GM18909 (cell line): Measurements from ENCODE around the gene CHST14.
"Not testable (repeated sequence)": the region's sequence is repeated elsewhere in the genome, so short reads cannot be mapped to it uniquely, and the experiment has no call there.

Source experiments
- ATAC-seq: cut with Tn5 transposase; IDR thresholded peaks from one replicate; pipeline ENCODE4 v1.9.1; 2021; ENCODE audit warnings: mild to moderate bottlenecking; ENCODE audit not compliant: unreplicated experiment, poor library complexity

Gene CHST14

GRCh38 chr15:40439960-40440742 lies 30.6 kb upstream of the CHST14 start:
- ATAC-seq: no peak

- peak; percentile 86 for ATAC-seq
Measured at GRCh38 chr15:40440743-40441564, 29.8 kb upstream of the CHST14 start, which contains the start of gene BAHD1. Gene BAHD1, plus strand, starts transcription at chr15:40440953. Its CDS starts 17,512 bp downstream, at chr15:40458465.

- peak; percentile 19 for ATAC-seq
Measured at GRCh38 chr15:40441565-40442531, 28.9 kb upstream of the CHST14 start.

DNA sequence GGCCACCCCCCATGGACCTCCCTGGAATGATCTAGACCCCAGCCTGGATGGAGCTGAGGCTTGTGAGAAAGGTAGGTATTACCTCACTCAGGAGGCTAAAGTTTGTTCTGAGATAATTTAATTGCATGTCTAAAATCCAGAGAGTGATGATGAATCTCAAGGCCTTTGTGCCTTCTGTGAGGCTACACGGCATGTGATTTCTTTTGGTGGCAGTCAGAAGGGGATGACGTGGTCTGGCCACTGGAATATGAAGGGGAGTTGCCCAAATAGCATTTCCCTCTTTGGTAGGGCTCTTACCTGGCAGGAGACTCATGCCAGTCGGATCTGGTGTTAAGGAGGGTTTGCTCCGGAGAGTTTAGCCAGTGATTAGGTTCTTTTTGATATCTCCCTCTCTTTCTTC lies 27.5 kb upstream of the CHST14 start:
- no peak for ATAC-seq

DNA sequence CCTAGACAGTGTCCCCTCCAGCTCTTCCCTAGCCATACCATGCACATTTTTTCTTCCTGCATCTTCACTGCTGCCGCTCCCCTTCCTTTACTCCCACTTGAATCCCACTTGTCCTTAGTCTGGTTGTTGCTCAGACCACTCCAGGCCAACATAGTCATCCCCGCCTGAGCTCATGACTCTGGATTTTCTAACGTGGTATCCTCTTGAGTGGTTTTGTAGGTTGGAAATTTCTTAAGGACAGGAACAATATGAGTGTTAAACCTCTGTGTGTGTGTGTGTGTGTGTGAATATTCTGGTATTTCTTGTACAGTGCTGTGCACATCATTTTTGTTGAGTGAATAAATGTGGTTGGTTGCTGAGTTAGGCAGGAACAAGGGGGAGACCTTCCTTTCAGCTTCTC lies 26.9 kb upstream of the CHST14 start:
- no peak for ATAC-seq

DNA sequence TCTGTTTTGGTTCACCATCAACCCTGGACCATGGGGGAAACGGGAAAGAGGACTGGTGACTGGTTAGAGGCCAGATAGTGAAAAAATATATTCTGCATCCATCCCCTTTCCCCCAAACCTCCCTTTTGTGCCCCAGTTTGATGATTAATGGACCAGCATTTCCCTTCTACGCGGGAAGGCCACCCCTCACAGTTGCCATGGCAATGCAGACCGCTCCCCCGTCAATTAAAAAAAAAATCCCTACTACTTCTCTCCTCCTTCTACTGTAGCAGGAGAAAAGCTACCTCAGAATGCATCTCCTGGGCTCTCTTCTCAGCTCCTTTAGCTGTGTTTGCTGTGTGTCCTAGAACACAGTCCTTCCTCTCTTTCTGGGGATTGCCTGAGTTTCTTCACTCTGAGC lies 26.0 kb upstream of the CHST14 start:
- no peak for ATAC-seq

GRCh38 chr15:40445421-40445922 lies 25.3 kb upstream of the CHST14 start:
- no peak for ATAC-seq

DNA sequence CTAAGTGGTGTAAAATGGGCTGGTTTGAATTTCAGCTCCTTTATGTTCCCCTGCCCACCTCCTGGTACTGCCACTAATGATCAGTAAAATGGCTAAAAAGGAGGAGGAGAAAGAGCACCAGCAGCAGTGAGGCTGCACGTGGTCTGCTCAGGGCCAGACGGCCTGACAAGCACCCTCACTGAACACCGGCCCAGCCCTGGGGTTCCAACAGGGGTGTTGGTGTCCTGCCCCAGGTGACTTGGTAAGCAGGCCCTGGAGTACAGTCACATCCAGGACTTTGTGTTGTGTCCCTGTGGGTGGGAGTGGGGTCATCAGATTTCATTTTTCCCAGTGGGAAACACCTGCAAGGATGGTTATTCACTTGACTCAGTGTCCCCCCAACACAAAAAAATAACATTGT lies 24.6 kb upstream of the CHST14 start:
- ATAC-seq: no peak

DNA sequence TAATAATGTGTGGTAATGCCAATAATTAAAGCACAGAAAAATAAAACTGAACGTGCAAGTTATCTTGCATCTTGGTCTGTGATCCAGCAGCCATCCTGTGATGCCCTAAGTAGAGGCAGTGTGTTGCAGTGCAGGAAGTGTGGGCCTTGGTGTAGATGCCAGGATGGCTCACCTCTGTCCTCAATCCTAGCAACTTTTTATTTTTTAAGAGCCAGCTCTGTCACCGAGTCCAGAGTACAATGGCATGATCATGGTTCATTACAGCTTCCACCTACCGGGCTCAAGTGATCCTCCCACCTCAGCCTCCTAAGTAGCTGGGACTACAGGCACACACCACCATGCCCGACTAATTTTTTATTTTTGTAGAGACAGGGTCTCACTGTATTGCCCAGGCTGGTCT lies 22.4 kb upstream of the CHST14 start:
- ATAC-seq: no peak

DNA sequence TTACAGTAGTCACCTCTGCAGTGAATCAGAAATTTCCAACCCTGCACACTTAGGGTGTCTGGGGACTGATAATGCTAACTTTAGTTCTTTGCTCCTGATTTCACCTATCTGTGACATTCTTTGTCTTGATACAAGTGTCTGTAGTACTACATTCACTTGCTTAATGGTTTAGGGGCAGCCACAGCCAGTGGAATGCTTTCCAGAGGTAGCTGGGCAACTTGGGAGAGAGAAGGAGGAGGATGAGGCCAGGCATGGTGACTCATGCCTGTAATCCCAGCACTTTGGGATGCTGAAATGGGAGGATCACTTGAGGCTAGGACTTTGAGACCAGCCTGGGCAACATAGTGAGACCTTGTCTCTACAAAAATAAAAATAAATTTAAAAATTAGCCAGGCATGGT lies 21.5 kb upstream of the CHST14 start:
- no peak for ATAC-seq

DNA sequence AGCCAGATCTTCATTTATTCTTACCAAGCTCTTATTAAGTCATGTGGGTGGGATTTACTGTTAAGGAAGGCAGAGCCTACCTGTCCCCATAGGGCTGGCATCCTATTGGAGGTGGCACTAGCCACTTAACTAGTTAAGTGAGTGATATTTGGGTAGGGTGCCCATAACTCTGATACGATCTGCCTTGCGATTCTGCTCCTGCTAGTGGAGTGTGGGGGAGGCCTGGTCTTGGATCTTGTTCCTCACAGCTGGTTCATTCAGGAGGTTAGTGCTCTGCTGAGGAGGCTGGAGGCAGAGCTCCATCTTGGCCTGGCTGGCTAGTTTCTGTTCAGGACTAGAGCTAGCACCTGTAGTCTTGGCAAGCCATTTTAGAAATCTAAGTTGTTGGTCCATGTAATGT lies 20.7 kb upstream of the CHST14 start:
- ATAC-seq: no peak

GRCh38 chr15:40451527-40452158 lies 19.1 kb upstream of the CHST14 start:
- no peak for ATAC-seq

DNA sequence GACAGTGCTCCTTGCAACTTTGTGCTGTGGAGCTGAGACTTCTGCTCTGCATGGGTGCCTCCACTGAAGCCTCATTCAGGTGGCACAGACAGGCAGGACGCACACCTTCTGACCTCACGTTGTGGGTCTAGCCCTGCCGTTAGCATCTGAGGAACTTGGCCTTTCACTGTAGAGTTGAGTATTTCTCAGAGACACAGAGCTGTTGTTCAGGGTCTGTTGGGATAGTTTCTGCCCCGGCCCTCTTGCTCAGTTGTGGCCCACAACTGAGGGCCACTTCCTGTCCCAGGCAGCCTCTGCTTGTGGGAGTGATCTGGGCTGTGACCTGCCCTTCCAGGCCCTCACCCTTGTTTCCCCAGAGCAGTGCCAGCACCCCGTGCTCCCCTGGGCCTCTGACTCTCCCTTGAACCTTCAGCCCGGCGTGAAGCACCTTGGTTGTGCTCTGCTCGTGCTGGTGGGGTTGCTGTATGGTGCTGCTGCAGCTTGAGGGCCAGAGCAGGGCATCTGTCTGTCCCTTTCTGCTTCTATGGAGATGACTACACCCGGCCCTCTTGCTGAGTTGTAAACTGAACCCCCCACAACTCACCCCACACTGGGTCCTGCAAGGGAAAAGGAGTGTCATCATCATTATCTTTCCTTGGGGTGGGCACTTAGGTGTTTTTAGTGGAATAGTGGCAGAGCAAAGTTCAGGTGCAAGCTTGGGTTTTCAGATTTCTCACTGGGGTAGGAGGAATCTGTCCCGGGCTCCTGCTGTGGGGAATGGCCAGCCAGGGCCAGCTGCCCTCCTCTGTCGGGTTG lies 18.3 kb upstream of the CHST14 start:
- peak; percentile 74 for ATAC-seq

GRCh38 chr15:40453941-40454340 lies 16.8 kb upstream of the CHST14 start:
- ATAC-seq: not testable (repeated sequence)

GRCh38 chr15:40454904-40455391 lies 15.8 kb upstream of the CHST14 start:
- no peak for ATAC-seq

DNA sequence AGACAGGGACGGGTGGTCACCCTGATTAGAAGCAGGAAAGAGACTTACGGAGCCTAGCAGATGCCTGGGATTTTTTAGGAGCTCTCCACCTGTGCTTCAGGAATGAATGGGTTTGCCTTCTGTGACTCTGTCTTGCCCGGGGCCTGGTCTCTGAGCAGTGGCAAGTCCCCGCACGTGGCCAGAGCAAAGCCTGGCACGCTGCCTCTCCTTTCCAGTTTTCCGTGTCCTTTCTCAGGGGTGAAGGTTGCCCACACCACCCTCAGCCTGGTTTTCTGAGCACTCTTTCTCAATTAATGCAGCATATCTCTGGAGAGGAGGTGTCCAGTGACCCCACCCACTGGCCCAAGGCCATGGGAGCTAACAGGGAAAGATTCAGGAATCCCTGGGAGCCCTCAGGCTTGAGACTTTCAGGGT lies 14.5 kb upstream of the CHST14 start:
- ATAC-seq: no peak

DNA sequence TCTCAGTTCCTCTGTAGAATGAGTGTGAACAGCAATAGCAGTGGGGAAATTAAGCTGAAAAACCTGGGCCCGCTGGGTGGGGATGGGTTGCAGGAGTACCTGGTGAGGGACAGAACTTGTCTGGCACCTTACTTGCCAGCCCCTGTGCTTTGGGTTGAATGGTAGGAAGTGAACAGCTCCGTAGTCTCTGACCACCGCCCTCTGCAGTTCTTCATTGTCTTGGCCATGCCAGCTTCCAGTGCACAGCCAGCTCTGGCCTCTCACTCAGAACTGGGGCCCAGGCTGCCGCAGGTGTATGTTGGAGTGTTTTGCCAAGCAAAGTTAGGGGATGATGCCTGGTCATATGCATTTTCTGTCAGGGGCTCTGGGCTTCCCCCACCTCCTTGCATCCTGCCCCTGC lies 14.0 kb upstream of the CHST14 start:
- ATAC-seq: no peak

DNA sequence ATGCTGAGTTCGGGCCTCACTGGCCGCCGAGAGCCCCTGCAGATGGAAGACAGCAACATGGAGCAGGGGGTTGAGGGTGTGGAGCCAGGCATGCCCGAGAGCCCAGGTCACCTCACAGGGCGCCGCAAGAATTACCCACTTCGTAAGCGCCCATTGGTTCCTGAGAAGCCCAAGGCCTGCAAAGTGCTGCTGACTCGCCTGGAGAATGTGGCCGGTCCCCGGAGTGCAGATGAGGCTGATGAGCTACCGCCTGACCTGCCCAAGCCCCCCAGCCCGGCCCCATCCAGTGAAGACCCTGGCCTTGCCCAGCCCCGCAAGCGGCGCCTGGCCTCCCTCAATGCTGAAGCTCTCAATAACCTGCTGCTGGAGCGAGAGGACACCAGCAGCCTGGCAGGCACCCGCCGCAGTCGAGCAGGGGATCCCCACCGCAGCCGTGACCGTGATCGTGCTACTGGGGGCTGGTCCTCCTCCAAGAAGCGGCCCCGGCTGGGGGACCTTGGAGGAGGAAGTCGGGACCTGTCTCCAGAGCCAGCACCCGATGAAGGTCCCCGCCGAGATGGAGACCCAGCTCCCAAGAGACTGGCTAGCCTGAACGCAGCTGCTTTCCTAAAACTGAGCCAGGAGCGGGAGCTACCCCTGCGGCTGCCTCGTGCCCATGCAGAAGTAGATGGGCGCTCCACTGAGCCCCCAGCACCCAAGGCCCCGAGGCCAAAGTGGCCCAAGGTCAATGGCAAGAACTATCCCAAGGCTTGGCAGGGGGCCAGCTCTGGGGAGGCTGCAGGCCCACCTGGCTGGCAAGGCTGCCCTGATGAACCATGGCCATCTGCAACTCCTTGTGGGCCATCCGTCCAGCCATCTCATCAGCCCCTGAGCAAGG lies 12.1 kb upstream of the CHST14 start:
- ATAC-seq: no peak
